SK-N-SH treated with all-trans-retinoic acid at 6 μM for 48 hours (cell line): ENCODE measurements around the gene SEC23IP.
"Not testable (repeated sequence)": the region's sequence is repeated elsewhere in the genome, so short reads cannot be mapped to it uniquely, and the experiment has no call there.

Experiments
- ZNF565 ChIP-seq: fragments of 450-650 bp; formaldehyde crosslinking; conservative IDR thresholded peaks from 2 replicates; pipeline ENCODE4 v1.5.0; 2020; ENCODE audit warnings: low read depth, mild to moderate bottlenecking, moderate library complexity
- TF ChIP-seq, protein P1 (sequence below): fragments of 250-450 bp; sonication (Bioruptor Pico); IDR thresholded peaks from 2 replicates; pipeline ENCODE4 v1.5.1; 2020; ENCODE audit warnings: low read depth, mild to moderate bottlenecking, moderate library complexity

DNA sequence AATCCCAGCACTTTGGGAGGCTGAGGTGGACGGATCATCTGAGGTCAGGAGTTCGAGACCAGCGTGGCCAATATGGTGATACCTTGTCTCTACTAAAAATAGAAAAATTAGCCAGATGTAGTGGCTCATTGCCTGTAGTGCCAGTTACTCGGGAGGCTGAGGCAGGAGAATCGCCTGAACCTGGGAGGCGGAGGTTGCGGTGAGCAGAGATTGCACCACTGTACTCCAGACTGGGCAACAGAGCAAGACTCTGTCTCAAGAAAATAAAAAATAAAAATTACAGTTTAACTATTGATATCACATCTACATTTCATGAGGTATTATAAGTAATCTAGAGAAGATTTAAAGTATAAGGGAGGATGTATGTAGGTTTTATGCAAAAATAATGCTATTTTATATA lies 15.2 kb downstream of the SEC23IP start:
- TF ChIP-seq ZNF565 (CRISPR knock-in tag): not testable (repeated sequence)
- TF ChIP-seq, protein P1, sequence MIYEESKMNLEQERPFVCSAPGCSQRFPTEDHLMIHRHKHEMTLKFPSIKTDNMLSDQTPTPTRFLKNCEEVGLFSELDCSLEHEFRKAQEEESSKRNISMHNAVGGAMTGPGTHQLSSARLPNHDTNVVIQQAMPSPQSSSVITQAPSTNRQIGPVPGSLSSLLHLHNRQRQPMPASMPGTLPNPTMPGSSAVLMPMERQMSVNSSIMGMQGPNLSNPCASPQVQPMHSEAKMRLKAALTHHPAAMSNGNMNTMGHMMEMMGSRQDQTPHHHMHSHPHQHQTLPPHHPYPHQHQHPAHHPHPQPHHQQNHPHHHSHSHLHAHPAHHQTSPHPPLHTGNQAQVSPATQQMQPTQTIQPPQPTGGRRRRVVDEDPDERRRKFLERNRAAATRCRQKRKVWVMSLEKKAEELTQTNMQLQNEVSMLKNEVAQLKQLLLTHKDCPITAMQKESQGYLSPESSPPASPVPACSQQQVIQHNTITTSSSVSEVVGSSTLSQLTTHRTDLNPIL: not testable (repeated sequence)
